NCI-H2171 treated with DMSO at 0.1 percent for 48 hours (cell line): ENCODE results near the gene BICD1.

Source experiments
- DNase-seq: peaks from one replicate; lab custom pipeline; 2025; lab: John Stamatoyannopoulos, UW

The BICD1 gene

DNA sequence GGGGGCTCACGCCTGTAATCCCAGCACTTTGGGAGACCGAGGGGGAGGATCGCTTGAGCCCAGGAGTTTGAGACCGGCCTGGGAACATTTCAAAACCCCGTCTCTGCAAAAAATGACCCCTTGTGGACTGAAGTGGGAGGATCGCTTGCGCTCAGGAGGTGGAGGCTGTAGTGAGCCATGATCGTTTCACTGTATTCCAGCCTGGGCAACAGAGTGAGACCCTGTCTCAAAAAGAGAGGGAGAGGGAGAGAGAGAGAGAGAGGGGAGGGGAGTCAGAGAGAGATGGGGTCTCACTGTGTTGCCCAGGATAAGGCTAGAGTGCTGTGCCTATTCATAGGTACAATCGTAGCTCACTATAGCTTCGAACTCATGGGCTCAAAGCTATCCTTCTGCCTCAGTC, 295.5 kb downstream of the BICD1 start:
- DNase-seq: no peak

- no peak for DNase-seq
Observed at GRCh38 chr12:32402946-32403345, 296.3 kb downstream of the BICD1 start.

DNA sequence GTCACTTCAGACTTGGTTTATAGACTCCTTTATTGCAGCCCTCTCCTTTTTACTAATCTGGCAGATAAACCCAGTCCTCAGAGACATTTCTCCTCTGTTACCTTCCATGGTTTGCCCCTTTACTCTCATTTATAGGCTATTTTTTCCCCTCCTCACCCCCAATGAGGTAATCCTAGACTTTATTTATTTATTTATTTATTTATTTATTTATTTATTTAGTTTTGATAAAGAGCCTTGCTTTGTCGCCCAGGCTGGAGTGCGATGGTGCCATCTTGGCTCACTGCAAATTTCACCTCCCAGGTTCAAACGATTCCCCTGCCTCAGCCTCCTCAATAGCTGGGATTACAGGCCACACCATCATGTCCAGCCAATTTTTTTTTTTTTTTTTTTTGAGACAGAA, 301.1 kb downstream of the BICD1 start:
- DNase-seq: no peak

GRCh38 chr12:32413412-32413811, 306.8 kb downstream of the BICD1 start:
- no peak for DNase-seq

GRCh38 chr12:32418221-32418620, 311.6 kb downstream of the BICD1 start:
- no peak for DNase-seq

DNA sequence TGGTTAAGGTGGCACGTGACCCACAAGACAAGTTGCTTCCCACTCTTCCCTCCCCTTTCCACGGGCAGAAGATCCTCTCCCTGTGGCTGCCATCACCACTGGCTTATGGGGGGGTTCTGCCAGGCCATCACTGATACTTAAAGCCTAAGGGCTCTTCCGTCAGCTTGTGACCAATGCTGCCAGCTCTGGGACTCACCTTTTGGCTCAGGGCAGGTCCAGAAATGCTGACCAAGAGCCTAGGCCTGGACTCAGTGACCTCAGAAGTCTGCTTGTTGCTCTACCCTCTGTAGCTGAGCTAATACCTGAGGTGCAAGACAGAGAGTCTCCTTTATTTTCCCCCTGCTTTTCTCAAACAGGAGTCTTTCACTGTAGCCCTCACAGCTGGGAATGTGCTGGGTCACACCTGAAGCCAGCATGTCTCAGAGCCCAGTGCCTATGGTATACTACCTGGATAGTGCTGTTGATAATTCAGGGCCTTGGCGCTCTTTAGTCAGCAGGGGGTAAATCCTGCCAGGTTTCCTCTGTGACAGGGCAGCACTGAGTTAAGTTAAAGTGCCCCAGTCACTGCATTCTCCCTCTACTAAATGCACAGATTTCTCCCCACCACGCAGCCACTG, 312.4 kb downstream of the BICD1 start:
- no peak for DNase-seq

DNA sequence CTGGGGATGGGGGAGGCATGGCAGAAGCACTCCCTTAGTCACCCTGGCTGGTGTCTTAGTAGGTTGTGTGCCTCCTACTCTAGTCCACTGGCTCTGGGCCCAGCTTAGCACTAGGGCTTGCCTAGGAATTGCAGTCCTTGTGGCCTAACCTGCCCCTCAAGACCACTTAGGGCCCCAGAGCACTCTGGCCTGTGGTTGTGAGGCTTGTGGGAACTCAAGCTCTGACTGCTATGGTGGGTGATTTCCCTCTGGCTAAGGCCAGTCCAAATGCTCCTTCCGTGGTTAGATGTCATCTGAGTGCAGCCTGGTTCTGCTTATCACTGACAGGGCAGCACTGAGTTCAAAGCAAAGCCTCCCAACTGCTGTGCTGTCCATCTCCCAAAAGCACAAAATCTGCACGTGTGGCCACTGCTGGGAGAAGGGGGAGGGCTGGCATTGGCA, 312.9 kb downstream of the BICD1 start:
- no peak for DNase-seq

- no peak for DNase-seq
Observed at GRCh38 chr12:32420356-32420755, 313.7 kb downstream of the BICD1 start.

- DNase-seq: no peak
Observed at GRCh38 chr12:32423559-32423958, 316.9 kb downstream of the BICD1 start.

GRCh38 chr12:32431025-32431424, 324.4 kb downstream of the BICD1 start:
- no peak for DNase-seq
